ENCODE results near the gene MGAT4D.
"Not testable (repeated sequence)": the region's sequence is repeated elsewhere in the genome, so short reads cannot be mapped to it uniquely, and the experiment has no call there.

Gene MGAT4D

GRCh38 chr4:140439644-140440142, 58.4 kb downstream of the MGAT4D start:
- DNase-seq (ENCODE audit: low spot score): no peak

- DNase-seq (ENCODE audit: low spot score): no peak
These were observed 70.1 kb downstream of the MGAT4D start for GRCh38 chr4:140427919-140428471.

- DNase-seq (ENCODE audit: low spot score): peak; percentile 89
These were observed 70.8 kb downstream of the MGAT4D start, which contains the start of gene CLGN for GRCh38 chr4:140427106-140427918. CLGN (minus strand) TSS chr4:140427648; CDS start chr4:140413078, 14,570 bp downstream.

GRCh38 chr4:140426610-140427105, 71.4 kb downstream of the MGAT4D start:
- no peak for DNase-seq (ENCODE audit: low spot score)

GRCh38 chr4:140423106-140423505, 75.0 kb downstream of the MGAT4D start:
- peak; percentile 16 for DNase-seq (ENCODE audit: low spot score)

- DNase-seq (ENCODE audit: low spot score): not testable (repeated sequence)
These were observed 84.7 kb downstream of the MGAT4D start for GRCh38 chr4:140413130-140413969.

GRCh38 chr4:140408974-140409373, 89.1 kb downstream of the MGAT4D start:
- DNase-seq (ENCODE audit: low spot score): no peak

GRCh38 chr4:140406292-140406691, 91.8 kb downstream of the MGAT4D start:
- no peak for DNase-seq (ENCODE audit: low spot score)

GRCh38 chr4:140400111-140400510, 98.0 kb downstream of the MGAT4D start:
- no peak for DNase-seq (ENCODE audit: low spot score)

- no peak for DNase-seq (ENCODE audit: low spot score)
These were observed 102.4 kb downstream of the MGAT4D start for GRCh38 chr4:140395668-140396067.

Data from GM03348 (cell line).